NCI-H345 treated with DMSO at 0.1 percent for 48 hours (cell line): Measurements from ENCODE around the gene OGFOD3.
"Not testable (repeated sequence)": the region's sequence is repeated elsewhere in the genome, so short reads cannot be mapped to it uniquely, and the experiment has no call there.

ENCODE experiments used
- DNase-seq: peaks from one replicate; lab custom pipeline; 2025; ENCODE audit not compliant: unreplicated experiment; lab: John Stamatoyannopoulos, UW

The OGFOD3 gene

DNA sequence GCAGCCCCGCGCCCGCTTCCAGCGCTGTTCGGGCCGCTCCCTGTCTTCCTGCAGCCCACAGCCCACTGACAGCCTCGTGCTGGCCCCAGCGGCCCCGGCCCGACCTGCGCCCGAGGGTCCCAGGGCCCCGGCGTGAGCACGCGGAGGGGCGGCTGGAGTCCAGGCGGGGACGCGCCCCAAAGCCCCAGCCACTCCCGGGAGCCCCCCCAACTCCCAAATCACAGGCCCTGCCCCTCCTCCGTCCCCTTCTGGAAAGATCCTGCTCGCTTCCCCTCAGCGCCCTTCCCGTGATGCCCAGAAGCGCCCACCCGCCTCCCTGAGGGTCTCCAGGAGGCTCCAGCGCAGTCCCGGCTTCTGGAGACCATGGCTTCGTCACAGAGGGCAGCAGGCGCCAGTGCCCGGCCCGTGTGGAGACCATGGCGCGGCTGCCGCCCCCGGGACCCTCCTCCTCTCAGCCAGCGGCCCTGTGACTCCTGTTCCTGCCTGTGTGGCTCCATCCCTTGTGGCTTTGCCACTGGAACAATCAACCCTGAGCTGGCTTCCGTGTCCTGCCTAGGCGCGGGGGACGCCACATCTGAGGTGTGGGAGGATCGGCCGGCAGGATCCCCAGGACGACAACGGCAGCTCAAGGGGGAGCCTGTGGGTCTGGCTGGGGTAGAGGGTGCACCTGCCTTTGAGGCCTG is 42.9 kb downstream of the OGFOD3 start:
- DNase-seq, result no peak

DNA sequence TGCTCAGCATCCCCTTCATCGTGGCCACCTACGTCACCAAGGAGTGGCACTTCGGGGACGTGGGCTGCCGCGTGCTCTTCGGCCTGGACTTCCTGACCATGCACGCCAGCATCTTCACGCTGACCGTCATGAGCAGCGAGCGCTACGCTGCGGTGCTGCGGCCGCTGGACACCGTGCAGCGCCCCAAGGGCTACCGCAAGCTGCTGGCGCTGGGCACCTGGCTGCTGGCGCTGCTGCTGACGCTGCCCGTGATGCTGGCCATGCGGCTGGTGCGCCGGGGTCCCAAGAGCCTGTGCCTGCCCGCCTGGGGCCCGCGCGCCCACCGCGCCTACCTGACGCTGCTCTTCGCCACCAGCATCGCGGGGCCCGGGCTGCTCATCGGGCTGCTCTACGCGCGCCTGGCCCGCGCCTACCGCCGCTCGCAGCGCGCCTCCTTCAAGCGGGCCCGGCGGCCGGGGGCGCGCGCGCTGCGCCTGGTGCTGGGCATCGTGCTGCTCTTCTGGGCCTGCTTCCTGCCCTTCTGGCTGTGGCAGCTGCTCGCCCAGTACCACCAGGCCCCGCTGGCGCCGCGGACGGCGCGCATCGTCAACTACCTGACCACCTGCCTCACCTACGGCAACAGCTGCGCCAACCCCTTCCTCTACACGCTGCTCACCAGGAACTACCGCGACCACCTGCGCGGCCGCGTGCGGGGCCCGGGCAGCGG is 43.6 kb downstream of the OGFOD3 start:
- no peak for DNase-seq

DNA sequence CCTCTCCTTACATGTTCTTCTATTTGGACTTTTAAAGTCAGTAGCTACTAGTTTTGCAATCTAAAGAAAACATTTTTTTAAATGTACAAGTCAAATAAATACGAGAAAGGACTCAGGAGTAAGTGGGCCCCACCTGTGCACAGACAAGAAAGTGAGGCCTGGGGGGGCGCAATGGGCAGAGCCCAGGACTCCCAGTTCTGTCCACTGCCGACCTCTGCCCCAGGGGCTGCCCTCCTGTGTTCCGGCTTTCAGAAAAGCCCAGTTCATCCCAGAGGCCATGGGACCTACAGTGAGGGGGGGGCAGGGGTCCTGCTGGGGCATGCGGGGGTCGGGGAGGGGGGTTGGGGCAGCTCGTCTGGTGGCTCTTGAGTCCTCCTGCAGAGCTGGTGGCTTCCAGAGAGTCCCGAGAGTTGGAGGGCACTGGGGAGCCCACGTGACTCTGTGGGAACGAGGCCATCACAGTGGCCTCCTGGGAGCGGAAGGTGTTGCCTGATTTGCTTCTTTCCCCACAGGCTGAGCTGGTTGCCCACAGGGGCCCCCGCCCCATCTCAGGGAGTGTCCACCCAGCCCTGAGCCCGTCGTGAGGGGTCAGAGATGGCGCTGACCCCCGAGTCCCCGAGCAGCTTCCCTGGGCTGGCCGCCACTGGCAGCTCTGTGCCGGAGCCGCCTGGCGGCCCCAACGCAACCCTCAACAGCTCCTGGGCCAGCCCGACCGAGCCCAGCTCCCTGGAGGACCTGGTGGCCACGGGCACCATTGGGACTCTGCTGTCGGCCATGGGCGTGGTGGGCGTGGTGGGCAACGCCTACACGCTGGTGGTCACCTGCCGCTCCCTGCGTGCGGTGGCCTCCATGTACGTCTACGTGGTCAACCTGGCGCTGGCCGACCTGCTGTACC is 44.4 kb downstream of the OGFOD3 start:
- DNase-seq, result no peak

DNA sequence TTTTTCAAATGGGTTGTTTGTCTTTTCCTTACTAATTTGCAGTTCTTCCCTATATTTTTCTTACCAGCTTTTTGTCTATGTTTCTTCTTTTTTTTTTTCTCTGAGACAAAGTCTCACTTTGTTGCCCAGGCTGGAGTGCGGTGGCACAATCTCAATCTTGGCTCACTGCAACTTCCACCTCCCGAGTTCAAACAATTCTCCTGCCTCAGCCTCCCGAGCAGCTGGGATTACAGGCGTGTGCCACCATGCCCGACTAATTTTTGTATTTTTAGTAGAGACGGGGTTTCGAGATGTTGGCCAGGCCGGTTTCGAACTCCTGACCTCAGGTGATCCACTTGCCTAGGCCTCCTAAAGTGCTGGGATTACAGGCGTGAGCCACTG is 45.3 kb downstream of the OGFOD3 start:
- DNase-seq, result not testable (repeated sequence)

DNA sequence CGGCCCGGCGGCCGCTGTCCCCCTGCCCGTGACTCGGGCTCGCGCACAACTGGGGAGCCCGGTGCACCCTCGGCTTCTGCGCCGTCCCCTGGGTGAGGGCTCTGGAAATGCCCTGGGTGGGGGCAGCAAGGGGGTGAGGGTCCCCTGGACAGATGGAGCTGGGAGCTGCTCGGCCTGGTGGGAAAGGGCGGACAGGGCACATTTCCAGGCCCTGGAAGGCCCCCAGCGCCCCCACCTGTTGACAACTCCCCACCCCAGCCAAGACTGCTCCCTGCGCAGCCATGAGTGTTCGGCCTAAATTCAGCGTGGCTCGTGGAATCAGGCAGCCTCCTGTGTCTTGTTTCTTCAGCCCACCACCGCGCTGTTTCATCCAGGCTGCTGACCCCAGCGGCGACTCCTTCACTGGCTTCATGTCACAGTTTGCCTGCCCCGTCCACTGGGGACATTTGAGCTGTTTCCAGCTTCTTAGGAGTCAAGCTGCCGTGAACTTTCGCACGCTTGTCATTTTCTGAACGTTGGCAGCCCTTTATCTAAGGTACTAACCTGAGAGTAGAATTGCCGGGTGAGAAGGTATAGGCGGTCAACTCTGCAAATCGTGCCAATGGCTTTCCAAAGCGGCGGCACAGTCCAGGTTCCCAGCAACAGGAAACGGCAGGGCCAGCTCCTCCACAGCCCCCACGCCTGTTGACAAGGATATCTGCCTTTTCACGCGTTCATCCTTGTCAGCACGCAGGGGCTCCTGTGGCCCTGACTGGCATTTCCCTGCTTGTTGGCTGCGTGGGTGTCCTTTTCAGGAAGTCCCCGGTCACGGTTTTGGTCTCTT is 45.9 kb downstream of the OGFOD3 start:
- no peak for DNase-seq

DNA sequence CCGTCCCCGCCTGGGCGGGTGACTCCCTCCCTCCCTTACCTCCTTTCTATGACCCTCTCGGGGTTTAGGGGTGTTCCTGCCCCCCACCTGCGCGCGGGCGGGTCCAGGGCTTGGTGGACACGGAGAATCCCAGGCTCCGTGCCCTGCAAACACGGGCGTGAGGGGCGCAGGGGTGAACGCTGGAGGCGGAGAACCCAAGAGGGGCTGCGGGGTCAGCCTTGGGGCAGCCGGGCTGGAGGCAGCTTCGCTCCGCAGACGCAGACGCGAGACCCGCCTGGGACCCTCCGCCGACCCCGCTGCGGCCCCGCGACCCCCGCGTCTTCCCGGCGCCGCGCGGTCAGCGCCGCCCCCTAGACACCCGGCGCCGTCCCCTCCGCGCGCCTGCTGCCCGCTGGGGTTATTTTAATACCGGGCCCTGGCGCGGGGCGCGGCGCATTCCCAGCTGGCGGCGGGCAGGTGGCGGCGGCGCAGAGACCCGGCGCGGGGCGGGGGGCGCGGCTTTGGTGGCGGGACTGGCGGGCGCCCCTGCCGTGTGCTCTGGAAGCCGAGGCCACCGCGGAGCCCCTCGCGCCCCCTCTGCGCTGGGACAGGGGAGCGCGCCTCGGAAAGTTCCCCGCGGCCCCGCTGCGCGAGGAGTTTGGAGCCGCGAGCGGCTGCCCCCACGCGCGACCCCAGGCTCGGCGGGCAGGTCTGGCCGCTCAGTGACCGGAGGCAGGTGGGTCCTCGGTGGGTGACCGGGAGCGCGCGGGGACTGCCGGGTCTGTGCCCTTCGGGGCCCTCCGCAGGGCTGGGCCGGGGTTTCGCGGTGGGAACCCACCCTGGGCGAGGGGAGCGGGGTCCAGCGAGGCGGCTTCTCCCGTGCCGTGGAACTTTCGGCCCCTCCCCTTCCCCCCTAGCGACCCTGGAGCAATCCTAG is 46.8 kb downstream of the OGFOD3 start, which contains the start of gene UTS2R:
UTS2R (plus strand) TSS at position 433 of the 916 bp plus-strand sequence. CDS start 2,560 bp downstream, outside the sequence.
- DNase-seq, result no peak

DNA sequence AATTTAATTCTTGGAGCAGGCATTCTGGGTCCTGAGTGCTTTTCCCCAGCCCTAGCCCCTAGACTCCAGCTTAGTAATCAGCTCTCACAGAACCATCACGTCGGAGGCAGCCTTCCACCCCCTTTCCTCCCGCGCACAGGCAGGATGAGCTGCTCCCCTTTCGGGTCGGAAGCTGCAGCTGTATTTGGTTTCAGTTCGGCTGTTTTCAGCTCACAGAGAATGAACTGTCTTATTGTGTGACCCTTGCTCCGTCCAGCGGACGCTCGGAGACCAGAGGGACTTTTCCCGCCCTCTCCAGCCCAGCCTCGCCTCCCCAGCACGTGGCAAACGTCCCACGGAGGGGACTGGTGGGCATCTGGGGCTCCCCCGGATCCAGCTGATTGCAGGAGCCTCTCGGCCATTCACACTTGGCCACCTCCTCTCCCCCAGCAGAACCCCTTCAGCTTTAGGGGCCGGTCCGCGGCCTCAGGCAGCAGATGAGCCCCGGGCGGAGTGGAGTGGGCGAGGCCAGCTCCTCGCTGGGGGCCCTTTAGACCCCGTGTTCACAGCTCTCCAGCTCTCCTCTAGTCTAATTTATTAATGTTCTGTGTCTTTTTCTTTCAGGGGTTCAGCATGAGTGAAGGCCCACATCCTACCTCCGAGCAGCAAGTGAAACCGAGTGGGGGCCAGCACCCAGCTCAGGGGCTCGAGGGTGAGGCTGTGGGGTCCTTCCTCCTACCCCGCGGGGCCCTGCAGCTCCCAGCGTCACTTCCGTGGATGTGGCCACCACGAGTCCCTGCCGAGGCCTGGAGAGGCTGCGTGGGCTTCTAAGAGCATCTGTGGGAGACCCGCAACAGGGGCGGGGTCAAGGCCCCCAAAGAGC is 47.7 kb downstream of the OGFOD3 start:
- DNase-seq, result no peak

DNA sequence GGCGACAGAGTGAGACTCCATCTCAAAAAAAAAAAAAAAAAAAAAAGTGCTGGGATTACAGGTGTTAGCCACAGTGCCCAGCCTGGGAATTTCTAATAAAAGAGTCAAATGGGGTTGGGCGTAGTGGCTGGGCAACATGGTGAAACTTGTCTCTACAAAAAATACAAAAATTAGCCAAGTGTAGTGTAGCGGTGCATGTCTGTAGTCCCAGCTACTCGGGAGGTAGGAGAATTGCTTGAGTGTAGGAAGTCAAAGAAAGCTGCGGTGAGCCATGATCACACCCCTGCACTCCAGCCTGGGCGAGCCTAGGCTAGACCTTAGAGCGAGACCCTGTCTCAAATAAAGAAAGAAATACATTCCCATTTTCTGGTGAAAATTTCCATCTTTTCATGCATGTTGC is 49.2 kb downstream of the OGFOD3 start:
- DNase-seq, result no peak

GRCh38 chr17:82367724-82368524 is 50.5 kb downstream of the OGFOD3 start:
- DNase-seq, result no peak

- peak; percentile 33 for DNase-seq
These were observed 51.6 kb downstream of the OGFOD3 start for GRCh38 chr17:82366749-82367148.

GRCh38 chr17:82365606-82366295 is 52.6 kb downstream of the OGFOD3 start:
- DNase-seq, result no peak

DNA sequence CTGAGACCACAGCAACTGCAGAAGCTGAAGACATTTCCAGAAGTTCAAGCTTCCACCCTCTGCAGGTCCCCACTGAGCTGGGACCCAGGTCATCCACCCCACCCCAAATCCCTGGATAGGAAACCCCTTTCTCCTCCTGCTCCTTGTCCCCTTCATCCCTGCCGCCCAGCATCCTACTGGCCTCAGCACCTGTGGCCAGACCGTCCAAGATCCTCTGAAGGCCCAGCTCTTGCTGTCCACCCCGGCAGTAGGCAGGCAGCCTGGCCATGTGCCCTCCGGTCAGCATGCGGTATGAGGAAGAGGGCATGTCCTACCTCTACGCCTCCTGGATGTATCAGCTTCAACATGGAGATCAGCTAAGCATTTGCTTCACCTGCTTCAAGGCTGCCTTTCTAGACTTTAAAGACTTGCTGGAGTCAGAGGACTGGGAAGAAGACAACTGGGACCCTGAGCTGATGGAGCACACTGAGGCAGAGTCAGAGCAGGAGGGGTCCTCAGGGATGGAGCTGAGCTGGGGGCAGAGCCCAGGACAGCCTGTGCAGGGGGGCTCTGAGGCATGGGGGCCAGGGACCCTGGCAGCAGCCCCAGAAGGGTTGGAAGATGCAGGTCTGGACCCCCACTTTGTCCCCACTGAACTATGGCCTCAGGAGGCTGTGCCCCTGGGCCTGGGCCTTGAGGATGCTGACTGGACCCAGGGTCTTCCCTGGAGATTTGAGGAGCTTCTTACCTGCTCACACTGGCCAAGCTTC is 56.3 kb downstream of the OGFOD3 start:
- DNase-seq, result no peak

DNA sequence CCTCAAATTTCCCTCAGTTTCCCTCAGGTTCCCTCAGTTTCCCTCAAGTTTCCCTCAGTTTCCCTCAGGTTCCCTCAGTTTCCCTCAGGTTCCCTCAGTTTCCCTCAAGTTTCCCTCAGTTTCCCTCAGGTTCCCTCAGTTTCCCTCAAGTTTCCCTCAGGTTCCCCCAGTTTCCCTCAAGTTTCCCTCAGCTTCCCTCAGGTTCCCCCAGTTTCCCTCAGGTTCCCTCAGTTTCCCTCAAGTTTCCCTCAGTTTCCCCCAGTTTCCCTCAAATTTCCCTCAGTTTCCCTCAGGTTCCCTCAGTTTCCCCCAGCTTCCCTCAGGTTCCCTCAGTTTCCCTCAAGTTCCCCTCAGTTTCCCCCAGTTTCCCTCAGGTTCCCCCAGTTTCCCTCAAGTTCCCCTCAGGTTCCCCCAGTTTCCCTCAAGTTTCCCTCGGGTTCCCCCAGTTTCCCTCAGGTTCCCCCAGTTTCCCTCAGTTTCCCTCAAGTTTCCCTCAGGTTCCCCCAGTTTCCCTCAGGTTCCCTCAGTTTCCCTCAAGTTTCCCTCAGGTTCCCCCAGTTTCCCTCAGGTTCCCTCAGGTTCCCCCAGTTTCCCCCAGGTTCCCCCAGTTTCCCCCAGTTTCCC is 58.8 kb downstream of the OGFOD3 start:
- DNase-seq, result not testable (repeated sequence)

GRCh38 chr17:82358465-82359350 is 59.7 kb downstream of the OGFOD3 start, which contains the start of gene TEX19:
Gene TEX19 (plus strand): TSS chr17:82359247. CDS start chr17:82362151, 2,904 bp downstream.
- peak; percentile 30 for DNase-seq

- no peak for DNase-seq
These were observed 61.0 kb downstream of the OGFOD3 start for GRCh38 chr17:82357394-82357793.
